WTC11 (cell line): Measurements from ENCODE around the gene GUCY1B1.

ENCODE experiments used
- ZBTB21 ChIP-seq: sonication (generic); formaldehyde crosslinking; IDR thresholded peaks from 2 replicates; pipeline ENCODE4 v1.8.1; 2023; ENCODE audit warnings: mild to moderate bottlenecking, missing genetic modification reagents, borderline replicate concordance
- TF ChIP-seq, protein P1 (sequence below): sonication (generic); formaldehyde crosslinking; IDR thresholded peaks from 2 replicates; pipeline ENCODE4 v1.8.1; 2023; ENCODE audit warnings: mild to moderate bottlenecking, missing genetic modification reagents, moderate library complexity

DNA sequence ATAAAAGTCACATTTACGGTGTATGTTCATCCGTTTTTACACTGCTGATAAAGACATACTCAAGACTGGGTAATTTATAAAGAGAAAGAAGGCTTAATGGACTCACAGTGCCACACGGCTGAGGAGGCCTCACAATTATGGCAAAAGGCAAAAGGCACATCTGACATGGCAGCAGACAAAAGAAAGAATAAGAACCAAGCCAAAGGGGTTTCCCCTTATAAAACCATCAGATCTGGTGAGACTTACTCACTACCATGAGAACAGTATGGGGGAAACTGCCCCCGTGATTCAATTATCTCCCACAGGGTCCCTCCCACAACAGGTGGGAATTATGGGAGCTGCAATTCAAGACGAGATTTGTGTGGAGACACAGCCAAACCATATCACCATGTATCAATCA lies 7.3 kb upstream of the GUCY1B1 start:
- TF ChIP-seq, protein P1, sequence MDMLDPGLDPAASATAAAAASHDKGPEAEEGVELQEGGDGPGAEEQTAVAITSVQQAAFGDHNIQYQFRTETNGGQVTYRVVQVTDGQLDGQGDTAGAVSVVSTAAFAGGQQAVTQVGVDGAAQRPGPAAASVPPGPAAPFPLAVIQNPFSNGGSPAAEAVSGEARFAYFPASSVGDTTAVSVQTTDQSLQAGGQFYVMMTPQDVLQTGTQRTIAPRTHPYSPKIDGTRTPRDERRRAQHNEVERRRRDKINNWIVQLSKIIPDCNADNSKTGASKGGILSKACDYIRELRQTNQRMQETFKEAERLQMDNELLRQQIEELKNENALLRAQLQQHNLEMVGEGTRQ: no peak
- no peak for TF ChIP-seq ZBTB21 (CRISPR knock-in tag)
